Erythroblast (primary cell): ENCODE data around the gene UNC13A.

Experiments used
- GATA1 ChIP-seq: IDR thresholded peaks from 2 replicates; pipeline ENCODE4 v1.6.1; 2011; ENCODE audit warnings: low read depth, mild to moderate bottlenecking, control low read depth, low read length, moderate library complexity
- POLR2A ChIP-seq: IDR thresholded peaks from 2 replicates; pipeline ENCODE4 v1.6.1; 2011; ENCODE audit warnings: mild to moderate bottlenecking, low read length

DNA sequence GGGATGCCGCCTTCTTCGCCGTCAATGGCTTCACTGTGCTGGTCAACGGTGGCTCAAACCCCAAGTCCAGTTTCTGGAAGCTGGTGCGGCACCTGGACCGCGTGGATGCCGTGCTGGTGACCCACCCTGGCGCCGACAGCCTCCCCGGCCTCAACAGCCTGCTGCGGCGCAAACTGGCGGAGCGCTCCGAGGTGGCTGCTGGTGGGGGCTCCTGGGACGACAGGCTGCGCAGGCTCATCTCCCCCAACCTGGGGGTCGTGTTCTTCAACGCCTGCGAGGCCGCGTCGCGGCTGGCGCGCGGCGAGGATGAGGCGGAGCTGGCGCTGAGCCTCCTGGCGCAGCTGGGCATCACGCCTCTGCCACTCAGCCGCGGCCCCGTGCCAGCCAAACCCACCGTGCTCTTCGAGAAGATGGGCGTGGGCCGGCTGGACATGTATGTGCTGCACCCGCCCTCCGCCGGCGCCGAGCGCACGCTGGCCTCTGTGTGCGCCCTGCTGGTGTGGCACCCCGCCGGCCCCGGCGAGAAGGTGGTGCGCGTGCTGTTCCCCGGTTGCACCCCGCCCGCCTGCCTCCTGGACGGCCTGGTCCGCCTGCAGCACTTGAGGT, 38.1 kb upstream of the UNC13A start:
- TF ChIP-seq POLR2A (no peak), GATA1 (no peak)
